GM12892 (cell line): ENCODE data around the gene SETD6.

Experiments
- DNase-seq: peaks from one replicate; pipeline ENCODE4 v3.0.0; 2011; ENCODE audit not compliant: insufficient read length
- FAIRE-seq: peaks from 2 replicates; lab custom pipeline; 2011; peaks lifted over from hg19 to GRCh38; lab: Jason Lieb, UNC
- POLR2A ChIP-seq: IDR thresholded peaks from 2 replicates; pipeline ENCODE4 v1.6.1; 2011; ENCODE audit warnings: low read depth, low read length, control low read depth
- POLR2AphosphoS5 ChIP-seq: IDR thresholded peaks from 2 replicates; pipeline ENCODE4 v1.6.1; 2011; ENCODE audit warnings: low read depth, low read length, control low read depth
- TAF1 ChIP-seq: IDR thresholded peaks from 2 replicates; pipeline ENCODE4 v1.6.1; 2011; ENCODE audit warnings: low read depth, mild to moderate bottlenecking, control low read depth, low read length, borderline replicate concordance

The SETD6 gene

GRCh38 chr16:58503166-58503862 is 12.0 kb upstream of the SETD6 start:
- no peak for DNase-seq
- FAIRE-seq: no peak
- TF ChIP-seq POLR2AphosphoS5 (no peak), POLR2A (no peak), TAF1 (no peak)

- DNase-seq (no peak), FAIRE-seq (no peak)
- no peak for TF ChIP-seq POLR2AphosphoS5
- TF ChIP-seq POLR2A: no peak
- no peak for TF ChIP-seq TAF1
Observed at GRCh38 chr16:58503863-58504688, 11.2 kb upstream of the SETD6 start.

- no peak for TF ChIP-seq TAF1
- DNase-seq (no peak), FAIRE-seq (no peak)
Observed at GRCh38 chr16:58506241-58507194, 8.8 kb upstream of the SETD6 start.

- FAIRE-seq (no peak), DNase-seq (no peak)
- no peak for TF ChIP-seq POLR2AphosphoS5
- no peak for TF ChIP-seq TAF1
- no peak for TF ChIP-seq POLR2A
Observed at GRCh38 chr16:58507195-58507962, 7.9 kb upstream of the SETD6 start.

GRCh38 chr16:58507963-58508670 is 7.2 kb upstream of the SETD6 start:
- DNase-seq (no peak), FAIRE-seq (no peak)
- TF ChIP-seq POLR2A (no peak), TAF1 (no peak), POLR2AphosphoS5 (no peak)

- FAIRE-seq (no peak), DNase-seq (no peak)
- TF ChIP-seq POLR2A (no peak), POLR2AphosphoS5 (no peak), TAF1 (no peak)
Observed at GRCh38 chr16:58508671-58509251, 6.6 kb upstream of the SETD6 start.

GRCh38 chr16:58509256-58510096 is 5.8 kb upstream of the SETD6 start:
- TF ChIP-seq POLR2A (no peak), TAF1 (no peak), POLR2AphosphoS5 (no peak)
- DNase-seq (no peak), FAIRE-seq (no peak)

- DNase-seq: no peak
- FAIRE-seq: no peak
- no peak for TF ChIP-seq POLR2A
- TF ChIP-seq TAF1: no peak
- no peak for TF ChIP-seq POLR2AphosphoS5
Observed at GRCh38 chr16:58510097-58510775, 5.1 kb upstream of the SETD6 start.
